Endometrium (tissue), 2 donors: ENCODE results near the gene GRIN1.

Experiments used
- FAIRE-seq: peaks from 2 replicates; lab custom pipeline; 2012; peaks lifted over from hg19 to GRCh38; lab: Jason Lieb, UNC
- donor health status: control.
- donor health status: control.

GRIN1 gene

GRCh38 chr9:137138722-137139467 lies at the start of gene GRIN1:
GRIN1 (plus strand) TSS chr9:137139154; CDS start chr9:137139487, 333 bp downstream.
- FAIRE-seq, result no peak

GRCh38 chr9:137089232-137089947 lies 49.6 kb upstream of the GRIN1 start:
- FAIRE-seq, result no peak

DNA sequence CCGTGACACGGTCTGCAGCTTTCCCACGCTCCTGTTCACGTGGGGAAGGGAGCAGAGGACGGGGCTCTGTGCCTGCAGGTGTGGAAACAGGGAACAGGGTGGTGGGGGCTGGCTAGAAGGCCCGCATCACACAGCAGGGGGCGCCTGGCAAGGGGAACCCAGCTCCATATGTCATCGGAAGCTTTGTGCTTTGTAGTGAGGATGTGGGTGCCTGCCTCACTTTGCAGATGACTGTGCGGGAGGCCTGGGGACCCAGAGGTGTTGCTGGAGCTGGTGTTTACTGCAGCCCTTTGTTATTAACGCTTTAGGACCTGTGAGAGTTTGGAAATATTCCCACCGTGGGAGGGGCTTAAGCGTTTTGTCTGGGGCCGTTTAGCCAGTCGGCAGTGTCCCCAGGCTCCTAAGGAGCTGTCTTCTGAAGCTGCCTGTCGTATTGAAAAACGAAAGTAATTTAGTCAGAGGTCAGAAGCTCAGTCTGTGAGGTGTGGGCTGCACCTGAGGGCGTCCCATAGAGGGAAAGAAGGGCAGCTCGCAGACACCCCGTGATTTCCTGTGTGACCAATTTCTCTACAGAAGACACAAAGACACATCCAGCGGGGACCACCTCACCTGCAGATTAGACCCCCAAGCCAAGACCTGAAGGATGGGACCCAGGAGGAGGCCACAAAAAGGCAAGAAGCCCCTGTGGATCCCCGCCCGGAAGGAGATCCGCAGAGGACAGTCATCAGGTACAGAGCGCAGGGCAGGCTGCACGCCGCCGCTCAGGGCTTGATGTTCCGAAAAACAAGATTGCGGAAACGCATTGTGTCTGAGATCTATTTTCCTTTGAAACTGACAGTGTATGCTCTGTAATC lies 43.1 kb upstream of the GRIN1 start:
- FAIRE-seq, result no peak

GRCh38 chr9:137096785-137097546 lies 42.0 kb upstream of the GRIN1 start:
- FAIRE-seq, result no peak

DNA sequence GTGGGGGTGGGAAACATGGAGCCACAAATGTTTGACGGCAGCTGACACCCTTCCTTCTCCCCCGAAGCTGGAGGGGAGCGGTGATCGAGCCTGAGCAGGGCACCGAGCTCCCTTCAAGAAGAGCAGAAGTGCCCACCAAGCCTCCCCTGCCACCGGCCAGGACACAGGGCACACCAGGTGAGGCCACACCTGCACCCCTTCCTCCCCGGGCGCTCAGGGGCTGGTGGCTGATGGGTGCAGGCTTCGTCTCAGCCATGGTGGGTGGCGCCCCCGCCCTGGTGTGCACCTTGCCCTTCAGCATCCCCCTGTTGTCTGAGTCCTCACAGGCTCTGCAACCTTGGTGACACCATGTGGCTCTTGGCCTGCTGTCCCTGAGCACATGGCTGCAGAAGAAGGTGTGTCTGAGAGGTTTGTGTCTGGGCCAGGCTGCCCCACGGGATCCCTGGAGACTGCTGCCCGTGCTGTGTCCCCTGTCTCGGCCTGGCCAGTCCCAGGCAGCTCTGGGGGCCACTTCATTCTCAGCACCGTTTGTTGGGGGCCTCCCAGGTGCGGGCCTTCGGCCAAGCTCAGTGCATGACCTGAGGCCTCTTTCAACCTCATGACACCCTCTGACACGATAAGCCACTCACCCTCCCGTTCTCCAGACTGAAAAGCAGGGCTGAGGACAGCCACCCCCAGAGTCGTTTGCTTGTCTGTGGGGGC lies 41.0 kb upstream of the GRIN1 start:
- no peak for FAIRE-seq

- no peak for FAIRE-seq
Observed at GRCh38 chr9:137099231-137099630, 39.7 kb upstream of the GRIN1 start.

- FAIRE-seq, result no peak
Observed at GRCh38 chr9:137103206-137103999, 35.6 kb upstream of the GRIN1 start.

DNA sequence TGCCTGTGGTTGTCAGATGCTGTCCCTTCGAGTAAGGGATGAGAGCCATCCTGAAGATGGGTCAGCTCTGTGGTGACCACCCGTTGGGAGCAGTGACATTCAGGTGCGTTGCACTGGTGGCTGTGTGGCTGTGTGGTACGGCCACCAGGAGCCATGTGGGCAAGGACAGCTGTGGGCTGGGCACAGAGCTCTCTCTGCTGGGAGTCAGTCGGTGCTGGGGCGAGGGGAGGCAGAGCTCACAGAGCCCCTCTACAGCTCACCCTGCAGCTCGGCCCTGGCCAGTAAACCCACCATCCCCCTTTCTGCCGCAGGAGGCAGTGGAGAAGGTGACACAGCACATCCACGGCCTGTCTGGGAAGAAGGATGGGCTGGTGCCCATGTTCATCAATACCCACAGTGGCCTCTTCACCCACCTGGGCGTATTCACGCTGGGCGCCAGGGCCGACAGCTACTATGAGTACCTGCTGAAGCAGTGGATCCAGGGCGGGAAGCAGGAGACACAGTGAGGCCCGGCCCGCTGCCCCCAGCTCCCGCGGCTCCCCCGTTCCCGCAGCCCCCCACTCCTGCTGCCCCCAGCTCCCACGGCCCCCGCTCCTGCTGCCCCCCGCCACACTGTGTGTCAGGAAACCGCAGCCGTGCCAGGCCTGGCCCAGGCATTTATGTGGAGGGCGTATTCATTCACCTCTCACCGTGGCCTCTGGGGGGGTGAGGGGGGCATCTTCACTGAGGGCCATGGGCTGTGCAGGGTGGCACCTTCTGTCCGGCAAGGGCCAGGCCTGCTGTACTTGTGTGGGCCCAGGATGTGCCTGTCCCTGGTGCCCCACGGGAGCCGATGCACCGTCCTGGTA lies 32.9 kb upstream of the GRIN1 start:
- no peak for FAIRE-seq

- no peak for FAIRE-seq
Observed at GRCh38 chr9:137106662-137107250, 32.2 kb upstream of the GRIN1 start.

GRCh38 chr9:137107312-137107921 lies 31.5 kb upstream of the GRIN1 start:
- FAIRE-seq, result no peak

DNA sequence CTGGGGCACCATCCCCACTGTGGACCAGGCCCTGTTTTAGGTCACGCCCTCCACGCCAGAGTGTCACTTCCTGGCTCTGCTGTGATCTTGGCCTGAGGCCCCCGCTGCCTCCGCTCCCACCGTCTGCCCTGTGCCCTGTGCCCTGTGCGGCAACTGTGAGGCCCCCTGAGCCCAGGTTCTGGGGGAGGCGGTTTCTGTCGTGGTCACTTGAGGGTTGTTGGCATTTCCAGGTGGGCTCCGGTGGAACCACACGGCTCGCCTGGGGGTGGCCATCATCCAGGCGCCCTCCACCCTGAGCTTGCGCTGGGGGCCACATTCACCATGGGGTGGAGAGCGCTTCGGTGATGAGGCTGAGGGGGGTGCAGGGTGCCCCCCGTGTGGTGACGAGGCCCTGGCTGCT lies 31.0 kb upstream of the GRIN1 start:
- no peak for FAIRE-seq

- FAIRE-seq, result no peak
Observed at GRCh38 chr9:137108608-137109249, 30.2 kb upstream of the GRIN1 start.

- no peak for FAIRE-seq
Observed at GRCh38 chr9:137109250-137110146, 29.5 kb upstream of the GRIN1 start.

GRCh38 chr9:137110147-137110910 lies 28.6 kb upstream of the GRIN1 start:
- no peak for FAIRE-seq

DNA sequence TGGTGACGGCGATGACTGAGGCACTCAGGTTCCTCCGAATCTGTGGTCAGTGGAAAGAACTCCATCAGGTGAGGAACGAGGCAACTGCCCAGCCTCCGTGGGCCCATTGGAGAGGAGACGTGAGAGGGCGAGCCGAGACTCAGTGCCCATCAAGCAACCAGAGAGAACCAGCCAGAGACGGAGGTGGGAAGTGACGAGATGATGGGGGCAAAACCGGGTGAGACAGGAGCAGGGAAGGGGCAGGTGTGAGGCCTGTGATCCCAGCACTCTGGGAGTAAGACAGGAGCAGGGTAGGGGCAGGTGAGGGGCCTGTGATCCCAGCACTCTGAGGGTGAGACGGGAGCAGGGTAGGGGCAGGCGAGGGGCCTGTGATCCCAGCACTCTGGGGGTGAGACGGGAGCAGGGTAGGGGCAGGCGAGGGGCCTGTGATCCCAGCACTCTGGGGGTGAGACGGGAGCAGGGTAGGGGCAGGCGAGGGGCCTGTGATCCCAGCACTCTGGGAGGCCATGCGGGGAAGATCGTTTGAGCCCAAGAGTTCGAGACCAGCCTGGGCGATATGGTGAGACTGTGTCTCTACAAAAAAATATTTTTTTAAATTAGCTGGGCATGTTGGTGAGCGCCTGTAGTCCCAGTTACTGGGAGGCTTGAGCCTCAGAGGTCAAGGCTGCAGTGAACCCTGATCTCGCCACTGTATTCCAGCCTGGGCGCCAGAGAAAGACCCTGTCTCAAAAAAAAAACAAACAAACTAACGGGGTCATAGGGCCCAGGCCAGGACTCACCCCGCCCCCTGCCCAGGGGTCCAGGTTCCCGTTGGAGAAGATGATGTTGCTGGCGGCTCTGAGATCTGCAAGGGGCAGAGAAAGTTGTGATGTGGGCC lies 27.8 kb upstream of the GRIN1 start:
- no peak for FAIRE-seq
